GM19099 (cell line): ENCODE data around the gene TEAD2.

ENCODE experiments used
- POLR2A ChIP-seq: IDR thresholded peaks from 3 replicates; pipeline ENCODE4 v1.6.1; 2011; ENCODE audit warnings: low read depth; ENCODE audit not compliant: insufficient read length; ENCODE audit errors: extremely low read depth

TEAD2 gene

GRCh38 chr19:49333811-49334288, 28.4 kb downstream of the TEAD2 start:
- peak; percentile 90 for TF ChIP-seq POLR2A

- TF ChIP-seq POLR2A, result no peak
These were observed 28.8 kb downstream of the TEAD2 start for GRCh38 chr19:49333418-49333805.

- TF ChIP-seq POLR2A, result no peak
These were observed 30.6 kb downstream of the TEAD2 start for GRCh38 chr19:49331616-49332055.

GRCh38 chr19:49328741-49329140, 33.5 kb downstream of the TEAD2 start:
- no peak for TF ChIP-seq POLR2A

GRCh38 chr19:49327878-49328544, 34.2 kb downstream of the TEAD2 start:
- TF ChIP-seq POLR2A, result no peak

GRCh38 chr19:49326165-49326704, 36.0 kb downstream of the TEAD2 start:
- TF ChIP-seq POLR2A, result no peak

- TF ChIP-seq POLR2A, result no peak
These were observed 37.2 kb downstream of the TEAD2 start, which contains the start of gene SLC6A16 for GRCh38 chr19:49324801-49325576. Gene SLC6A16 (minus strand): TSS chr19:49325191. CDS start chr19:49311347, 13,844 bp downstream.

GRCh38 chr19:49318296-49318695, 43.9 kb downstream of the TEAD2 start:
- no peak for TF ChIP-seq POLR2A

GRCh38 chr19:49316284-49316683, 45.9 kb downstream of the TEAD2 start:
- no peak for TF ChIP-seq POLR2A

GRCh38 chr19:49315111-49315510, 47.1 kb downstream of the TEAD2 start:
- no peak for TF ChIP-seq POLR2A

- TF ChIP-seq POLR2A, result no peak
These were observed 53.1 kb downstream of the TEAD2 start for GRCh38 chr19:49309087-49309486.

- TF ChIP-seq POLR2A, result no peak
These were observed 60.4 kb downstream of the TEAD2 start for GRCh38 chr19:49301866-49302252.

- TF ChIP-seq POLR2A, result no peak
These were observed 60.9 kb downstream of the TEAD2 start for GRCh38 chr19:49301165-49301865.

- TF ChIP-seq POLR2A, result no peak
These were observed 64.8 kb downstream of the TEAD2 start for GRCh38 chr19:49297403-49297802.
